GM19238 (cell line): Measurements from ENCODE around the gene MTCL1.

Experiments
- DNase-seq: peaks from one replicate; pipeline ENCODE4 v3.0.0; 2011; ENCODE audit warnings: low spot score; ENCODE audit not compliant: insufficient read length

Gene MTCL1

DNA sequence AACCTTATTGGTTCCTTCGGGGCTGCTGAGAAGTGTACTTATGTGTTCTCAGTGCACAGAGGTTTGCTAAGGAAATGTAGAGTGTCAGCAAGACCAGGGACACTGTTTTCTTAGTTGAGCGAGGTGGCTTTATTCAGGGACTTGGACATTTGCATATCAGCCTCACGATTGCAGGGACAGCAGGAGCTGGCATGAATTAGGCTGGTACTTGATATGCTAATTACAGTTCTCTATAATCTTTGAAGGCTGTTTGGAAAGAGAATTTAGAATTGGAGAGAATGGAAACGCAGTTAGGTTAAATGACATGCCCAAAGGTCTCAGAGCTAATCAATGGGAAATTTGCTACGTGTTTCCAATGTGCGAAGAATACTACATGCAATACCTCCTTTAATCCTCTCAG, 18.7 kb upstream of the MTCL1 start:
- no peak for DNase-seq

DNA sequence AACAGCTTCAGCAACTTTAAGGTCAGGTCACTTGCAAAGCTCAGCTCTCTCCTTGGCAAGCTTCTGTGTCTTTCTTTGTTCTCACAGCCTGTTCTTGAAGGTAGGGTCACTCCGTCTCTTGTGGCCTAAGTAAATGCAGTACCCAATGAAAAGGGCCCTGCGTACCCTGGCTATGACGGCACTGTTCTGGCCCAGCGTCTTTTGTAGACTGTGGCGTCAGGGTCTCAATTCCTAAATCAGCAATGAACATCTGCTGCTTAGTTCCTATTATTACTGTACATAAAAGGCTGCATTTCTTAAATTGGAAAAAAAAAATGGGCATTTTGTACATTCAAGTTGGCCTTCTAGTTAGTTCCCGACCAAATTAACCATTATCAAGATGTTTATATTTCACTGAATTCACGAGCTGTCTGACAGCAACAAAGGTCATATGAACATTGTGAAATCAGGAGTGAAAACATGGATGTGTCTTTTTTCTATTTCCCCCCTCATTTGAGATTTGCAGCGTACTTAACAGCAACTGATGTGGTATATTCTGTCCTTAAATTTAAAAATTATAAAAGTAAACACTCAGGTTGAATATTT, 17.0 kb upstream of the MTCL1 start:
- DNase-seq: no peak

DNA sequence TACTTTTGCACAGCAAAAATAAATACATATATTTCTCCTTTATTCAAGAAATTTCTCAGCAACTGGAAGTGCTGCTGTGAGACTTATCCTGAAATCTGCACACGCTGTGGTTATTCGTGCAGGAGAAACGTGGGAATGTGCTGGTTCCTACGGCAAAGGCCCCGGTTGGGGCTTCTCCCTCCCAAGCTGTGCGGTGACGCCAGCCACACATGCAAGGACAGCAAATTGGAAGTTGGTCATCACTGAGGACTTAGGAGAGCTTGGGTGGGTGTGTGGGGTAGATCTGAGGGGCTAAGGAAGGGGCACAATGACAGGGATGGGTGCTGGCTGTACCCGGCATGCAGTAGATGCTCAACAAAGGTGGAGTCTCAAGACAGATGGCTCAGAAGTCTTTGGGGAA, 16.5 kb upstream of the MTCL1 start:
- no peak for DNase-seq

DNA sequence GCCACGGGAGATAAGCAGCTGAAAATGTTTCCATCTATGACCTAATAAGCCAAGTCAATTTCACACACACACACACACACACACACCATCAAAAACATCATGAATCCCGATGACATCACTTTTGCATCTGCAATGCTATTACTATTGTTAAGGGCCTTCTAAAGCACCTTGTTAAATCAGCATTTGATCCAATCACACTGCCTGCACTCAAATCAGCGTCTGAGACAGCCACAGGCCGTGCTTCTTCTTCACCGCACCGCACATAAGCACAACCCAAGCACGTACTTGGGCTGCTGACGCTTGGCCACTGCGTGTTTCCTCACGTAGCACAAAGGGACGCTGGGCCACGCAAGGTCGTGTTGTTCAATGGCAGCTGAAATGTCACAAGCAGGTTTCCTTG, 15.8 kb upstream of the MTCL1 start:
- DNase-seq: no peak

DNA sequence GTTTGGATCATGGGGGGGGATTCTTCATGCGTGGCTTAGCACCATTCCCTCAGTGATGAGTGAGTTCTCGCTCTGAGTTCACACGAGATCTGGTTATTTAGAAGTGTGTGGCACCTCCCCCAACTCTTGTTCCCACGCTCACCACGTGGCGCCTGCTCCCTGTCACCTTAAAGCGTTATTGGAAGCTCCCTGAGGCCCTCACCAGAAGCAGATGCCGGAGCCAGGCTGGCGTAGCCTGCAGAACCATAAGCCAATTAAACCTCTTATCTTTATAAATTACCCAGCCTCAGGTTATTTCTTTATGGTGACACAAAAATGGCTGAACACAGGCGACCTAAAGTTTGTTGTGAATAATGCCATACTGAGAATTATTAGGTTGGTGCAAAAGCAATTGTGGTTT, 10.5 kb upstream of the MTCL1 start:
- no peak for DNase-seq

DNA sequence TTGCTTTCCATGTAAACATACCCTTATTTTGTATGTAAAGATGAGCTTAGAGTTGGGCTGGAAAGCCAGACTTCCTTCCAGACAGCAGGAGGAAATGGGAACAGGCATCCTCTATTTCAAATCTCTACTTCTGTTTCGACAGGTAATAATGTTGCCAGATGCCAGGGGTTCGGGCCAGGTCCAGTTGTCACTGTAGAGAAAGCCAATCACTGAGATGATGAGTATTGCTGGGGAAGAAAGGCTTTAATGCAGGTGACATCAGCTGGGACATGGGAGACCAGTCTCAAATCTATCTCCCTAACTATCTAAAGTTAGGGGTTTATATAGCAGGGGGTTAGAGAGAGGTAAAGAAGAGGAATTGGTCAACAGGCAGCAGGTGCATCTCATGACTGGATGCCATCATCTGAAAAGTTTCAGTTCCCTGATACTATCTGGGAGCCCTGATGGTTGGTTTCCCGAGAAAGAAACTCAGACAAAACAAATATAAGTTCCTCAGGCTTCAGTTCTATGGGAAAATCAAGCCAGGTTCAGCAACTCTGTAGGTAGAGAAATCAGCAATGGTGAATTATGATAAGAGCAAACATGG, 9.3 kb upstream of the MTCL1 start:
- DNase-seq: no peak

DNA sequence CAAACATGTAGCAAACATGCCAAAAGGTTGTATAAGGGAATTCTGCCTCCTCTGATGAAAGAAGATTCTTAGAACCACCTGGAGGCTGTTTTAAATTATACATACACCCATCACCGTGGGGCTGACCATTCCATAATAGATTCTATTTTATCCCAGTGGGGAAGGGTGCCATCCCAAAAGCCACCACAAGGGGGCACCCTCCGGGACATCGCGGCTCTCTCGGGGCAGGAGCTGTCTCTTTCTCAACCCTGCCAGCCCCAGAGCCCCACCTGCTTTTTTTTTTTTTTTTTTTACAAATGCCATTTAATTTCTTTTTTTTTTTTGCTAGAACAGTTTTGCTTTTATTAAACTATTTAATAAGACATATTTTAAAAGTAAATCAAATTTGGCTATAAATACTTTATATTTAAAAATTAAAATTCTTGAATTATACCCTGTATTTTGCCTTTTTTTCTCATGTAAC, 8.6 kb upstream of the MTCL1 start:
- DNase-seq: peak; percentile 70

DNA sequence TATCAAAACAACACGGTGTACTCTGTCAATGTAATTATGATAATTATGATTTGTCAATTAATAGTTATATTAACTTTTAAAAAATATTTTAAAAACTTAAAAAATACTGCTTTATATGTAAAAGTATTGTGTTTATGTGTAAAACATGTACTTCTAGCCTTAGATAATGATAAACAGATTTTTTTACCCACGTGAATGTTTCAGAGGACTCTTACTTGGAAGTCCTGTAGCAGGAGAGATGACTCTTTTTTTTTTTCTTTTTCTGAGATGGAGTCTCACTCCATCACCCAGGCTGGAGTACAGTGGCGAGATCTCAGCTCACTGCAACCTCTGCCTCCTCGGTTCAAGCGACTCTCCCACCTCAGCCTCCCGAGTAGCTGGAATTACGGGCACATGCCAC, 6.2 kb upstream of the MTCL1 start:
- no peak for DNase-seq

DNA sequence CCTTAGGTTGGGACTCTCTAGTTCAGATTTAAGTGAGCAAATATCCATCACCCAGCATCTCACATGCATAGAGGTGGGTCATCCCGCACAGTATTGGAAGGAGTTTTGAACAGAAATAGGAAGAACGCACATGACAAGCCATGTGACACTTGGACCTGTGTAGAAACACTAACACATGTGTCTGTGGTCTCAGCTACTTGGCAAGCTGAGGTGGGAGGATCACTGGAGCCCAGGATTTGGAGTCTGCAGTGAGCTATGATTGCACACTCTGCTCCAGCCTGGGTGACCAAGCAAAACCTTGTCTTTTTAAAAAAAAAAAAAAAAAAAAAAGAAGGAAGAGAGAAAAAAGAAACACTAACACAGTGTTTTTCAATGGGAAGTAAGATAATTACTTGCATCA, 5.4 kb upstream of the MTCL1 start:
- no peak for DNase-seq

DNA sequence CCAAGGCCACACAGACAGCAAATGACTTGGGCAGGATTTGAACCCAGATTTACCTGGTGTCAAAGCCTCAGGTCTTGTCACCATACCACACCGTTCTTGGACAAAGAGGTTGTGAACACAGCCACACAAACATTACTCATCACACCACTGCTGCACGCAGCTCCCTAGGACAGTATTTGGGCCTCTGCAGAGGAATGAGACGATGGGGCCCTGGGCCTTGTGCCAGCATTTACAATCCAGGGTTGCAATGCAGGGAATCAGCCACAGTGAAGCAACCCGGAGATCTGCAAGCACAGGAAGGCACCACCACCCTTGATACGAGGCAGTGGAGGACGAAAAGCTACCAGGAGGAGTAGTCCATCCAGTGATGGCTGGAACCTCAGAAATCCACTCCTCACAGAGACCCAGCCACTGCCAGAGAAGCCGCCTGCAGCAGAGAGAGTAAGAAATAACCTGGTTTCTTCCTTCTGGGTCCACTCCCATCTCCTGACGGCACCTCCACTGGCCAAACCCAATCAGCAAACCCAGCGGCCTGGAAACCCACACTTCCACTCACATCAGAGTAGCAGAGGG, 3.7 kb upstream of the MTCL1 start:
- no peak for DNase-seq

DNA sequence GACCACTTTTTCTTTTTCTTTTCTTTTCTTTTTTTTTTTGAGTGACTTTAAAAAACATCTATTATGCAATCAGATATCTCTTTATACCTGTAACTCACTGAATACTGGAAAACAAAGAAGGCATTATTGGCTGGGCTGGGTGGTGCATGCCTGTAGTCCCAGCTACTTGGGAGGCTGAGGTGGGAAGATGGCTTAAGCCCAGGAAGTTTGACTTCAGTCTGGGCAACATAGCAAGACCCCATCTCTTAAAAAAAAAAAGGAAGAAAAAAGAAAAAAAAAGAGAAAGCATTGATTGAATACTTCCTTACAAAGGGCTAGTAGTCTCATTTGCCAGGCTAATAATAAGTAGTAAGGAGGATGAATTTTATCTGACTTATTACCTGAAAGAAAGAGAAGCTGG, 2.7 kb upstream of the MTCL1 start:
- DNase-seq: no peak

DNA sequence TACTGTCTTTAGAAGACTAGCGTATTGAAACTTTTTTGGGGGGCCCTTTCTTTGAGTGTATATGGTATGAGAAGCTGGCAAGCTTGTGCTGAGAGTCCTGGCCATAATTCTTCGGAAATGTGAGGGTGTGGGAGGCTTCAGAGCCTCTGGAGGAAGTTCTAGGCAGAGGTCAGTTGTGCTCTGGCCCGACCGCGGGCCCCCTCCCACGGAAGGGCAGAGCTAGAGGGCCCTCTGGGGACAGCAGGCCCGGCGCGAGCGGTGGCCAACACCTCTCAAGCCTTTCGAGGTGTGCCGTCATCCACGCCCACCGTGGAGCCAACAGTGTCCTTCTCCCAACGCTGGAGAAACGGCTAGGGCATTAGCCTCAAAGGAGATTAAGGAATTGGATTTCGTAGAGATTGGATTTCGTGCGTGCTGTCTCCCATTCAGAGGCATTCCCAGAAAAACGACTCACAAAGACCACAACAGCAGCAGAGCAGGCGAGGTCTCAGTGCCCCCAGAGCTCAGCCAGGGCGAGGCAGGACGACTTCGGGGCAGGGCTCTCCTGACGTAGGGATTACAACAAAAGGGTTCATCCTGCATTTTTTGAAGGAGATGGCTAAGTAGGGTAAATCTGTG, 2.2 kb upstream of the MTCL1 start:
- DNase-seq: no peak

DNA sequence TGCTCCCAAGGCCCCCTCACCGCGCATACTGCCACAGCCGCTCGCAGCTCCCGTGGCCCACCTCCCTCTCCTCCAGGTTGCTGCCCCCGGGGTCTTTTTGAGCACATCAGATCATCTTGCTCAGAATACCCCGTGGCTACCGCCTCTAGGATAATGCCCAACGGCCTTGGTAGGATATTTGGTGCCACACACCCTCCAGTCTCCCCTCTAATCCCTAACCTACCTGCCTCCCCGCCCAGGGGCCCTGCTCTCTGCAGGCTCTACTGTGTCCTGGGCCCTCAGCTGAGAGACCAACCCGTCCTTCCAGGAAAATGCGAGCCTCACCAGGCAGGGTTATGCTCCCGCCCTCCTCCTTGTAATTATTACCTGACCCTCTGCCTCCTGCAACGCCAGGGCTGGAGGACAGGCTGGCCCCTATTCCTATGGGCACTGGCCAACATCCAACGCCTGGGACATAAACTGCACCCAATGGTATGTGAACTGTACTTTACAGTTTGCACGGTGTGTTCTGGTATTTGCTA, 1.5 kb upstream of the MTCL1 start:
- DNase-seq: no peak

DNA sequence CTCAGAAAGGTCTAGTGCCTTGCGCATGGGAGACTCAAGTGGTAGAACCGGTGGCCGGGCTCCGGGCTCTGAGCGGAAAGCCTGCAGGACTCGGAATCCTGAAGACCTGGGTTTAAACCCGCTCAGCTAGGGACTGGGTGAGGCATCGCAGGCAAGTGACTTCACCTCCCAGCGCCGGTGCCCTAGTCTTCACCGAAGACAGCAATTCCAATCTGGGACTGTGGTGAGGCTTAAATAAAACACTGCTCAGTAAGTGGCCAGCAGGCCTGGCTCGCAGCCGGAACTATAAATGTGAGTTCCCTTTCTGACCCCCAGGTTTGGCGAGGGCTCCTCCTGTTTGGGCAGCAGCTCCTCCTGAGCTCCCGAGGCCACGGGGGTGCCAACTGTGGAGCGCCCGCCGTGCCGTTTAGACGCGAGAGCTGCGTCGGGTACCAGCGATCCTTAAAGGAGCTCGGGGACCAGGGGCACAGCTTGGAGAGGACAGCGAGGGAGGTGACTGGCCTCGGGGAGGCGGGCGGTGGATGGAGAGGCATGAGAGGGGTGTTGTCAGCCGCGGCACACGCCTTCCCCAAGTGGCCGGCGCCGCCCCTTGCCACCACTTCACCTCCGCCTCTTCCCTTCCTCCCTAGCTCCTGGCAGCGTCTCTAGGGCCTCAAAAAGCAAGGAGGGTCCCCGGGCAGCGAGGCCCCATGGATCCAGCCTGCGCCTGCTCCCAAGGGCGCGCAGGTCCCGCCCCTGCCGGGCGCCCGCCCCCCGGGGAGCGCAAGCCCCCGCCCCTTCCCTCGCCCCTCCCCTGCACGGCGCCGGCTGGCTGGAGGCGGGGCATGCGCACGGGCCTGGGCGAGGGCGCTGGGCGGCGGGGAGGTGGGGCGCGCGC, 757 bp upstream of the MTCL1 start:
- DNase-seq: peak; percentile 94

DNA sequence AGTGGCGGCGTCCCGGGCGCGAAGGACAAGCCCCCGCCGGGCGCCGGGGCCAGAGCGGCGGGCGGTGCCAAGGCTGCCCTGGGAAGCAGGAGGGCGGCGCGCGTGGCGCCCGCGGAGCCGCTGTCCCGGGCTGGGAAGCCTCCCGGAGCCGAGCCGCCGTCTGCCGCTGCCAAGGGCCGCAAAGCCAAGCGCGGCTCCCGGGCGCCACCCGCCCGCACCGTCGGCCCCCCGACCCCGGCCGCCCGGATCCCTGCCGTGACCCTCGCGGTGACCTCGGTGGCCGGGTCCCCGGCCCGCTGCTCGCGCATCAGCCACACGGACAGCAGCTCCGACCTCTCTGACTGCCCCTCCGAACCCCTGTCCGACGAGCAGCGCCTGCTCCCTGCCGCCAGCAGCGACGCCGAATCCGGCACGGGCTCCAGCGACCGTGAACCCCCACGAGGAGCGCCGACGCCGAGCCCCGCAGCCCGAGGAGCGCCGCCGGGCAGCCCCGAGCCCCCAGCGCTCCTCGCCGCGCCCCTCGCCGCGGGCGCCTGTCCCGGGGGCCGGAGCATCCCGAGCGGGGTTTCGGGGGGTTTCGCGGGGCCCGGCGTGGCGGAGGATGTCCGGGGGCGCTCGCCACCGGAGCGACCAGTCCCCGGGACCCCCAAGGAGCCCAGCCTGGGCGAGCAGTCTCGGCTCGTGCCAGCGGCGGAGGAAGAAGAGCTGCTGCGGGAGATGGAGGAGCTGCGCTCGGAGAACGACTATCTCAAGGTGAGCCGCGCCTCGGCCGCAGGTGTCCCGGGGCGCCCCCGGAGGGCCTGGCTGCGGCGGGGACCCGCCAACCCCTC, 820 bp downstream of the MTCL1 start:
- peak; percentile 22 for DNase-seq

DNA sequence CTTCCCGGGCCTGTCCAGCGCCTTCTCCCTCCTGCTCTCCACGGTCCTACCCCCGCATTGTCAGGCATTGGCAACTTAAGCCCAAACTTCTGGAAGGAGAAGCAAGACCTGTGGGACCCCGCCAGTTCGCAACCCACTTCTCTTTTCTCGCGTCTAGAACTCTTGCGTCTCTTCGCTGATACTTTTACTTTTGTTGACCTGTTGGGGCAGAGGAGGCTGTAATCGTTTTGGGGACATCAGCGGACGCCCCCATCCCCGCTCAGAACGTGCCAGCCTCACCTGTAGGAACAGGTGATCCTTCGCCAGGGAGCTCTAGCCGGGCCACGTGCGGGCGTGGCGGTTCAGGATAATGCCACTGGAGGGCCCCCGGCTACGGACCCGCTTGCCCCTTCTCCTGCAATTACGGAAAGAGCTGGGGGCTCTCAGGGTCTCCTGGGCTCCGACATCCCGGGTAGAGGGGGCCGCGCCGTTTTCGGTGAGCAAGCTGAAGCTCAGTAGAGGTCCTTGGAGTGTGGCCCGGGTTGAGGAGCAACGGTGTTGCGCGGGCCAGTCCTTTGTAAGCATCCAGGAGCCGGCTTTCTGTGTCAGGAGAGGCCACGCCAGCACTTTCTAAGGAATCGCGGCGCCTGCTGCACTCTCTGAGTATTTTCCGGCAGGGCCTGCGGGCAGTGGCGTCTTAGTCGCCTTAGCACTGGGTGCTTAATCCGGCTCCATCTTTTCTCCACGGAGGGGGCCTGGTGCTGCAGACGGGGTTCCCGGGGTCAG, 1.6 kb downstream of the MTCL1 start:
- DNase-seq: no peak

DNA sequence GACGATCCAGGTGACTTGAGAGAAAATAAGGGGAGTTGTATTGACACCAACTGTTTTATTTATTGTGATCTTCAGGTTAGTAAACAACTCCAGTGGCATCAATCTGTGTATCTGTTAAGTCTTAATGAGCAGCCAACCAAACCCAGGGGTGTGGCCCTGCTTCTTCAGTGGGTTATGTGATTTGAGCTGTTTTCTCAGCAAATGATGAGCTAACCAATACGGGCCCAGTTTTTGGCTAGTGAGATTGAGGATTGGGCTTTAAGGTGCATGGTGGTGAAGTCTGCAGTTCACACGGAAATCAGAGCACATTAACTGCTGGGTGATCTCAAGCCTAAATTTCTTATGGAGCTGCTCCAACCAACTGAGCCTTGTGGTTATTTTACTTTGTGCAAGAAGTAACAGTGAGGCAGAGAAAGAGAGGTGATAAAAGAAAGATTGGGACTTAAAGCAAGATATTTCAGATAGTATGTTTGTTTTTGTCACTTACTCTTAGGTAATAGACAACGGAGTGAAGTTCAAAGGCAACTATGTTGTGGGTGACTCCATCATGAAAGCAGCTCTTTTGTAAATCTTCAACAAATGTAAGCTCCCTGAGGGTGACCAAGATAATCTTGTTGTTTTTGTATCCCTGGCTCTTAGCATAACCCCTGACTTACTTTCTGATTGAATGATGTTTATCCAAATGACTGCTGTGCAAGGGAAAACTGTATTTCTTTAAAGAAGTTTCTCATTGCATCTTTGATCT, 2.4 kb downstream of the MTCL1 start:
- no peak for DNase-seq

DNA sequence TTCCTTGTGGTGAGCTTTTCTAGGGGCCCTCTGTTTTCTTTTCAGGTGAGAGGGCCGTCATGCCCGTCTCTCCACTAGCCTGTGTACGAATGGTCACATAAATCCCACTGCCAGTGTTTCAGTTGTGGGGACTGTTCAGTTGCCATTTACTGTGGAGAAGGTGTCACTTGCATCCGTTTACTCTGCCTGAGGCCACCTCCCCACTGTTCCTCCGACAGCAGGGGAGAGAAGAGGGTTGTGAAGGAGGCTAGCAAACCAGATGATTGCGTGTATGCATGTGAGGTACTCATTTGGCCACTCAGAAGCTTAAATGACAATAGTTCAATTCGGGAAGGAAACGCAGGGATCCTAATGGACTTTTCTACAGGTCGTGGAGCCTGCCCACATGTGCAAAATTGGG, 3.3 kb downstream of the MTCL1 start:
- no peak for DNase-seq
